ENCODE results near the gene RNU6-7.

Gene RNU6-7

DNA sequence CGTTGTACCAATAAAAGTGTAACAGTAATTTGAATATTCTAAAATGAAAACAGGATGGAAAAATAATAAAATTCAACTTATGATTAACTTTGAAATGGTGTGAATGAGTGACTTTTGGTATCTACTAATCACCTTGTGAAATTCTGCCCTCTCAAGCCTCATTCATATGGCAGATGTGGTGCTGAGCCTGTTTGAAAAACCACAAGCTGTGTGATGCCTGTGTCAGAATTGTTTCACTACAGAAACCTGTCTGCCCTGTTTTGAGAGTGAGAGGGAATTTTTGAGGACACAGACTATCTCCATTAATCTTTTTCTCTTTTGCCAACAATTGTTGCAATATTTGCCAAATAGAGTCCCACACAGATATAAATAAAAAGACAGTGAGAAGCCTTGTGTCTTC lies 3.9 kb upstream of the RNU6-7 start:
- H3K27me3 Mint-ChIP-seq: peaks cover 4% of the 10 kb centered on the region
- H3K4me1 Mint-ChIP-seq: peaks cover 26% of the 10 kb centered on the region
- H3K9me3 Mint-ChIP-seq: no peaks in the 10 kb centered on the region
- no peak overlapping the region for H3K4me3 Mint-ChIP-seq
- no peaks in the 10 kb centered on the region for H3K36me3 Mint-ChIP-seq
- no peak for DNase-seq
- CTCF ChIA-PET: interaction anchor here (1.4 kb wide), 2 partner anchors 54 to 741 kb away, joined by 3 to 4 read pairs; partner anchors contain the start of gene DTD2
- H3K27ac Mint-ChIP-seq: no peak overlapping the region

- Mint-ChIP-seq H3K4me3 (peak overlapping the region; percentile 82), H3K4me1 (peaks cover 39% of the 10 kb centered on the region), H3K27ac (peak overlapping the region; percentile 89), H3K36me3 (no peaks in the 10 kb centered on the region), H3K9me3 (no peaks in the 10 kb centered on the region), H3K27me3 (peaks cover 8% of the 10 kb centered on the region)
- CTCF ChIA-PET: interaction anchor here (0.6 kb wide), 2 partner anchors 178 to 616 kb away, joined by 3 read pairs; no protein-coding TSS in a partner anchor
- no peak for DNase-seq
Observed at GRCh38 chr14:32200368-32201192, 1.3 kb upstream of the RNU6-7 start.

GRCh38 chr14:32201193-32201815 lies 541 bp upstream of the RNU6-7 start:
- H3K27ac Mint-ChIP-seq: peak overlapping the region; percentile 89
- peaks cover 46% of the 10 kb centered on the region for H3K4me1 Mint-ChIP-seq
- peak; percentile 82 for DNase-seq
- no peaks in the 10 kb centered on the region for H3K9me3 Mint-ChIP-seq
- CTCF ChIA-PET: no interaction called here
- H3K4me3 Mint-ChIP-seq: peak overlapping the region; percentile 82
- H3K27me3 Mint-ChIP-seq: peaks cover 10% of the 10 kb centered on the region
- no peaks in the 10 kb centered on the region for H3K36me3 Mint-ChIP-seq

DNA sequence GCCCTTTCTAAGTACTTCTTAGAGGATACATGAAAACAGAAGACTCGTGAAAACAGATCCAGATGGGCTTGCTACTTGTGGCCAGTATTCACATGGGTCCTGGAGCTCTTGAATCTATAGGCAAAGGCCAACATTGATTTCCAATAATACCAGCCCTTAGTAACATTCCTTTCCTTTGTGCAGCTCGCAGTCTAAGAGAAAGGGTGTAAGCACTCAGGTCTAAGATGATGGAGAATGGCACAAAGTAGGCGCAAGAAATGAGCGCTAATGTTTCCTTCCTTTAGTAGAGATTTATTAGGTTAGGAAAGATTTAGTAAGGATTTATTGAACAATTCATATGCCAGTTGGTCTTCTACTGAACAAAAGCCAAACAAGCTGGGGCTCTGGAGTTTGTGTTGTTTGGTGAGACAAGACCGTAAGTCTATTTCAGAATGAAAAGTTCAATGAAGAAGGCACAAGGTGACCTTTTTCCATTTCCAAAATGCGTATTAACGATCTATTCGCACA lies 699 bp downstream of the RNU6-7 start:
- peaks cover 51% of the 10 kb centered on the region for H3K4me1 Mint-ChIP-seq

GRCh38 chr14:32202998-32203882 lies 1.4 kb downstream of the RNU6-7 start, which contains the start of gene RNU6-8:
RNU6-8 (minus strand) TSS chr14:32203269.
- H3K27ac Mint-ChIP-seq: peak within 1 kb of the TSS; percentile 89
- peak within 1 kb of the TSS; percentile 82 for H3K4me3 Mint-ChIP-seq
- H3K27me3 Mint-ChIP-seq: peaks cover 10% of the 10 kb centered on the region
- peaks cover 49% of the 10 kb centered on the region for H3K4me1 Mint-ChIP-seq
- no peaks in the 10 kb centered on the region for H3K36me3 Mint-ChIP-seq
- no peaks in the 10 kb centered on the region for H3K9me3 Mint-ChIP-seq
- CTCF ChIA-PET: interaction anchor here (1.0 to 1.5 kb wide), 2 partner anchors 49 to 127 kb away, joined by 5 to 6 read pairs; no protein-coding TSS in a partner anchor
- DNase-seq: peak; percentile 89

More for the DNA sequence above, 699 bp downstream of the RNU6-7 start:
- H3K36me3 Mint-ChIP-seq: no peaks in the 10 kb centered on the region
- no peaks in the 10 kb centered on the region for H3K9me3 Mint-ChIP-seq
- CTCF ChIA-PET: interaction anchor here (1.5 kb wide), 1 partner anchor 126 kb away, joined by 5 read pairs; no protein-coding TSS in a partner anchor
- DNase-seq: no peak
- peaks cover 9% of the 10 kb centered on the region for H3K27me3 Mint-ChIP-seq
- peak overlapping the region; percentile 82 for H3K4me3 Mint-ChIP-seq
- peak overlapping the region; percentile 89 for H3K27ac Mint-ChIP-seq

DNA sequence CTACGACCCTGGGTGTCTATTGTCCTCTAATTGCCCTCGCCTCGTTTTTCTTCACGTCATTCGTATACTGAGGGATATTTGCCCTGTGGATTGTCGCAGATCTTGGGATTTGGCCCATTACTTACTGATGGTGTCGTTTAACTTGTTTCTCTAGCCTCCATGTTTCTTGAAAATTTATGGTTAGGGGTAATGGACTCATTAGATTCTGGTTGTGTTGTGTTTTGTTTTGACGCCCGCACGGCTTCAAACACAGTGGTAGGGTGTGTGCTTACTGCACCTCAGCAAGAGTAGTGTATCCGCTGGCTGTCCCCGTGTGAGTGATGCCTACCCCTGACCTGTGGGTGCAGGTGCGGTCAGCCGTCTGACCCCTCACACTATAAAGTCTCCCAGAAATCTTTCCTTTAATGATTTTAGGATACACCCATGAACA lies 2.1 kb downstream of the RNU6-7 start:
- Mint-ChIP-seq H3K27me3 (peaks cover 14% of the 10 kb centered on the region), H3K36me3 (no peaks in the 10 kb centered on the region), H3K9me3 (no peaks in the 10 kb centered on the region), H3K4me3 (peak overlapping the region; percentile 82), H3K4me1 (peaks cover 49% of the 10 kb centered on the region), H3K27ac (peak overlapping the region; percentile 89)
- CTCF ChIA-PET: interaction anchor here (1.0 to 1.5 kb wide), 2 partner anchors 48 to 128 kb away, joined by 5 to 6 read pairs; no protein-coding TSS in a partner anchor
- peak; percentile 43 for DNase-seq

DNA sequence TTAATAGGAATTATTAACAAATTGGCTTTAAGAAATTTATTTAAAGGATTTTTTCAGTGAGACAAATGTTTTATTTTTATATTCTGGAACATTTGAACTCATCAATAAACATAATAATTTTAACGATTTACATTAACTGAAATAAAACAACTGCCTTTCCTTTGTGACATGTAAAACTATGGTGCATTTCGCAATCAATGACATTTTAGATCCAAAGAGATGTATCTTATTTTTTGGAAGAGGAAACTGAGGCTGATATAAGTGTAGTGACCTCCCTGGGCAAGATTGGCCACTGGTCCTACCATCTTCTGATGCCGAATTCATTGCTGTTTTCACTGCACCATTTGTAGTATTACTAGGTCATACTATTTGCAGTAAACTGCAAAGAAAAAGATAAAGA lies 3.7 kb downstream of the RNU6-7 start:
- DNase-seq: no peak
- Mint-ChIP-seq H3K4me1 (peaks cover 45% of the 10 kb centered on the region), H3K4me3 (no peak overlapping the region), H3K9me3 (no peaks in the 10 kb centered on the region), H3K27me3 (peaks cover 14% of the 10 kb centered on the region), H3K27ac (no peak overlapping the region), H3K36me3 (no peaks in the 10 kb centered on the region)
- CTCF ChIA-PET: no interaction called here

- Mint-ChIP-seq H3K36me3 (no peaks in the 10 kb centered on the region), H3K27ac (no peak overlapping the region), H3K27me3 (peaks cover 14% of the 10 kb centered on the region), H3K4me1 (peaks cover 41% of the 10 kb centered on the region), H3K9me3 (no peaks in the 10 kb centered on the region), H3K4me3 (no peak overlapping the region)
- DNase-seq: no peak
- CTCF ChIA-PET: interaction anchor here (0.7 kb wide), 1 partner anchor 168 kb away, joined by 3 read pairs; no protein-coding TSS in a partner anchor
Observed at GRCh38 chr14:32205984-32206383, 4.1 kb downstream of the RNU6-7 start.

DNA sequence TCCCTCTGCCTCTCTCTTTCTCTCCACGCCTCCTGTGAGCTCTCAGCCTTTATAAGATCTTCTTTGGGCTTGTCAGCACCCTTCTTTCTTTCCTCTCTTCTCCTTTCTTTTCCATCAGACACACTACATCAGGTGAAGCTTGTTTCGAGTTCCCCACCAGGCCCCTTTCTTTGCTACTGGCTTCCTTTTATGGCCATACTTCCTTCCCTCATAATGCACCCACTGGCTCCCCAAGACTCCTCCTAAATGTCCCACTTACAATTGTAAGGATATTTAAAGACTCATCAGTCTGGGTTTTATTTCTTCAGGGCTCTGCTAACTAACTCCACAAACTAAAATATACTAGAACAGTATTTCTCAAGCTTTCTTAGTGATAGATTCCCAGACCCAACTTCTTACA lies 4.7 kb downstream of the RNU6-7 start:
- no peak for DNase-seq
- Mint-ChIP-seq H3K27ac (no peak overlapping the region), H3K4me3 (no peak overlapping the region)

GRCh38 chr14:32208490-32208889 lies 6.6 kb downstream of the RNU6-7 start:
- H3K27ac Mint-ChIP-seq: no peak overlapping the region

More for the DNA sequence above, 4.7 kb downstream of the RNU6-7 start:
- no peaks in the 10 kb centered on the region for H3K9me3 Mint-ChIP-seq
- peaks cover 14% of the 10 kb centered on the region for H3K27me3 Mint-ChIP-seq
- CTCF ChIA-PET: interaction anchor here (0.7 to 1.8 kb wide), 2 partner anchors 46 to 168 kb away, joined by 3 to 6 read pairs; no protein-coding TSS in a partner anchor
- peaks cover 38% of the 10 kb centered on the region for H3K4me1 Mint-ChIP-seq
- no peaks in the 10 kb centered on the region for H3K36me3 Mint-ChIP-seq

DNA sequence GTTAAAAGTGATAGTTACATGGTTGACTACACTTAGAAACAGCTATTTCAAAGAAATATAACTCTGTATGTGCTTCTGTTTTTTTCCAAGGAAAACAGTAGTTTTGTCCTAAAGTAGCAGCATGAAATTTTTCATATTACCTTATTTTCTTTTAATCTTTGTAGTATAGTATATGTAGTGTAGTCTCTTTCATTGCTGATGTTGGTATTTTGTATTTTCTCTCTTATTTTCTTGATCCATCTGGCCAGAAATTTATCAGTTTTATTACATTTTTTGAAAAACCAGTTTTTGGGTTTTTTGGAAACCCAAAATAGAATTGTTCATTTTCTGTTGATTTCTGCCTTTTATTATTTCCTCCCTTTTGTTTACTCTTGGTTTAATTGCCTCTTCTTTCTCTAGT lies 7.6 kb downstream of the RNU6-7 start:
- no peak for DNase-seq
- H3K4me1 Mint-ChIP-seq: peaks cover 14% of the 10 kb centered on the region
- CTCF ChIA-PET: no interaction called here
- no peak overlapping the region for H3K4me3 Mint-ChIP-seq
- H3K36me3 Mint-ChIP-seq: no peaks in the 10 kb centered on the region
- H3K9me3 Mint-ChIP-seq: no peaks in the 10 kb centered on the region
- no peak overlapping the region for H3K27ac Mint-ChIP-seq
- peaks cover 10% of the 10 kb centered on the region for H3K27me3 Mint-ChIP-seq

More at GRCh38 chr14:32208490-32208889, 6.6 kb downstream of the RNU6-7 start:
- no peak overlapping the region for H3K4me3 Mint-ChIP-seq
- H3K36me3 Mint-ChIP-seq: no peaks in the 10 kb centered on the region
- CTCF ChIA-PET: no interaction called here
- H3K9me3 Mint-ChIP-seq: no peaks in the 10 kb centered on the region
- peaks cover 23% of the 10 kb centered on the region for H3K4me1 Mint-ChIP-seq
- peaks cover 10% of the 10 kb centered on the region for H3K27me3 Mint-ChIP-seq
- DNase-seq: no peak

DNA sequence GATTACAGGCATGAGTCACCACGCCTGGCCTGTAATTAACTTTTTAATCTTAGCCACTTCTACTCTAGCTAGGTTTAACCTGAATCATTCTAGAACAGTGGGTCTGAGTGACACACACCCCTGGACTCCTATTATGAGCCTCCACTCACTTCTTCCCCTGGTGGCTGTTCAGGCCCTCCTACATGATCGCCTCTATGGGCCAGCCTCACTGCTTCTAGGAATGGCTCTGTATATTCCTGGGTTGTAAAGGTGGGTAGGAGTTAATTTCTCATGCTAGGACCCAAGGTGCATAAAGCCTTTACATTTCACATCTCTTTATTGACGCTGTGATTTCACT lies 9.2 kb downstream of the RNU6-7 start:
- H3K4me3 Mint-ChIP-seq: no peak overlapping the region
- H3K27me3 Mint-ChIP-seq: peaks cover 10% of the 10 kb centered on the region
- peaks cover 7% of the 10 kb centered on the region for H3K4me1 Mint-ChIP-seq
- DNase-seq: no peak
- no peaks in the 10 kb centered on the region for H3K9me3 Mint-ChIP-seq
- H3K36me3 Mint-ChIP-seq: no peaks in the 10 kb centered on the region
- CTCF ChIA-PET: no interaction called here
- H3K27ac Mint-ChIP-seq: no peak overlapping the region

DNA sequence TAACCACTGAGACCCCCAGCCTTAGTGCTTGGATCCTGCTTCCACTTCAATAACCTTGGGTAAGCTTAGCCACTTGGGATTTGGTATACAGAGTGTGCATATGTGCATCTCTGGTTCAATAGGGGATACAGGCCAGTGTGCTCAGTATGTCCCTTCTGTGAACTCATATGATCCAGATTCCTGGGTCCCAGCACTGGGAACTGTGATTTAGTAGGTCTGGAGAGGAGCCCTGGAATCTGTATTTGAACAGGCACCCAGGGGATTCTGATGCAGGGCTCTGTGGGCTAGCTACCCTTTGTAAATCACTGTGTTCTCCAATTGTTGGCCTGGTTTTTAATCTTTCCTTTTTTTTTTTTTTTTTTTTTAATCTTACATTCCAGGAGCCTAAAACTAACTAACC lies 11.0 kb downstream of the RNU6-7 start:
- Mint-ChIP-seq H3K4me3 (no peak overlapping the region), H3K4me1 (peaks cover 5% of the 10 kb centered on the region), H3K9me3 (no peaks in the 10 kb centered on the region), H3K27ac (no peak overlapping the region), H3K27me3 (peaks cover 4% of the 10 kb centered on the region), H3K36me3 (no peaks in the 10 kb centered on the region)
- no peak for DNase-seq
- CTCF ChIA-PET: interaction anchor here (1.7 kb wide), 1 partner anchor 139 kb away, joined by 5 read pairs; no protein-coding TSS in a partner anchor
